ENCODE measurements around the gene SUV39H2. TPM values are rescaled to one million over a fixed set of nuclear protein-coding genes. Genes with fewer than 3 reads are reported as not detected.

Gene SUV39H2, protein sequence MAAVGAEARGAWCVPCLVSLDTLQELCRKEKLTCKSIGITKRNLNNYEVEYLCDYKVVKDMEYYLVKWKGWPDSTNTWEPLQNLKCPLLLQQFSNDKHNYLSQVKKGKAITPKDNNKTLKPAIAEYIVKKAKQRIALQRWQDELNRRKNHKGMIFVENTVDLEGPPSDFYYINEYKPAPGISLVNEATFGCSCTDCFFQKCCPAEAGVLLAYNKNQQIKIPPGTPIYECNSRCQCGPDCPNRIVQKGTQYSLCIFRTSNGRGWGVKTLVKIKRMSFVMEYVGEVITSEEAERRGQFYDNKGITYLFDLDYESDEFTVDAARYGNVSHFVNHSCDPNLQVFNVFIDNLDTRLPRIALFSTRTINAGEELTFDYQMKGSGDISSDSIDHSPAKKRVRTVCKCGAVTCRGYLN
- 15.4 and 16.6 TPM in 2 replicates for total RNA-seq (2014; rRNA removed; shearing (Covaris generic))

DNA sequence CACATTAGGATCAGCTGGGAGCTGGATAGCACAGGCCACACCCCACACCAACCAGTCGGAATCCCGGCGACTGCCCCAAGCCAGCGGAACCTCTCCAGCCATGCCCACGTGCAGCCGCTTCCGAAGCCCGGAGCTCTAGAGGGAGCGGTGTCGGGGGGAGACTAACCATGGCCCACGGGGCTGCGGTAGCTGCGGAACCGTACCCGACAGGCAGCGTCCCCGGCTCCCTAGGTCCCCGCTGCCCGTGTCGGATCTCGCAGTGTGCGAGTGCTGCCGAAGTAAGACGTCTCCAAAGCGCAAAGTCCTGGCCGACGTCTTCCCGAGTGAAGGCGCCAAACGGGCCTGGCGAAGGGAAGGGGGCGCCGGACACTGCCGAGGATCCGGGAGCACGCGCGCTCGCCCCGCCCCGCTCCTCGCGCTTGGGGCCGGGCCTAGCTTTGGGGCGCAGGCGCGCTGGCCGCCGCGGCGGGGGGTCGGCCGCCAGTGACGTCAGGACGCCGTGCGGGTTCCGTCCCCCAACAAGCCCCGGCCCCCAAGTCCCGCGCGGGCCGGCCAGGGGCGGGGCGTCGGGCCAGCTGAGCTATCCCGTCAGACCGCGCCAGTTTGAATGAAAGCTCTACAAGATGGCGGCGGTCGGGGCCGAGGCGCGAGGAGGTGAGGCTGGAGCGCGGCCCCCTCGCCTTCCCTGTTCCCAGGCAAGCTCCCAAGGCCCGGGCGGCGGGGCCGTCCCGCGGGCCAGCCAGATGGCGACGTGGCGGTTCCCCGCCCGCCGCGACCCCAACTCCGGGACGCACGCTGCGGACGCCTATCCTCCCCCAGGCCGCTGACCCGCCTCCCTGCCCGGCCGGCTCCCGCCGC is at the start of gene SUV39H2:
Gene SUV39H2 (plus strand): TSS at position 601 of the 858 bp plus-strand sequence. CDS start 23 bp downstream, at position 624.

DNA sequence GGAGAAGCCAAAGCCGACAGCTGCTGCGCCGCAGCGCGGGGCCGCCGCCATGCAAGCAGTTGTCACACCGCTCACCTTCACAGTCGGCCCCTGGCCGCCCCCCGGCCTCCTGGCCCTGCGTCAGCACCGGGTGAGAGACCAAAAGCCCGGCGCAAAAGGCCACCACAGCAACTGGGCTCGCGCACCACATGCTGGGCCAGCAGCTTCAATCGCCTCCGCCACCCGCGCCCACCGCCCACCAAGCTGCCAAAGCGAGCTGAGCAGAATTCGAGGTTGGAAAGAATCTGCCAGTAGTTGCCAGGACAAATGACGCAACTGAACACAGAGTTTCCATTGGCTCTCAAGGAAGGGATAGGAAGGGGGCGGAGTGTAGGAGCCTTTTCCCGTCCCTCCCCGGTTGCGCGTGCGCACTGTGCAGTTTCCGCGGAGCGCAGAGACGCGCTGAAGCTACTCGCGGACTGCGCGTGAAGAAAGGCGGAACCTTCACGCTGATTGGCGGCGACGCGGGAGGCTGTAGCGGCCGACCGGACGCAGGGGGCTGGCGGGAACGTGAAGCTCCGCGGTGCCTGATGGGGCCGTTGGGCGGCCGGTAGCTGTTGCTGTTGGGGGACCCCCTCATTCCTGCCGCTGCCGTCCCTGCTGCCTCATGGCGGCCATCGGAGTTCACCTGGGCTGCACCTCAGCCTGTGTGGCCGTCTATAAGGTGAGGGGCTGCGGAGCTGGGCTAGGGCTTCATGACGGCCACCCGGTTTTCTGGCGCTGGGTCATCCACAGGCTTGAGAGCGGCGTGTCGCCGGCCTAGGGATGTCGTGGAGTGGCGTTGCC is 40.7 kb upstream of the SUV39H2 start, which contains the start of the genes CDNF, HSPA14 and MSANTD7:
Gene CDNF (minus strand): TSS at position 281 of the 825 bp plus-strand sequence. CDS start 91 bp downstream, at position 190.
Gene HSPA14 (plus strand): TSS at position 550 of the 825 bp plus-strand sequence. CDS start 97 bp downstream, at position 647.
Gene MSANTD7 (plus strand): TSS at position 550 of the 825 bp plus-strand sequence. CDS start 3,979 bp downstream, outside the sequence.

Other genes with a start within 250 kb of the SUV39H2 start
- 9.2 and 15.7 TPM in 2 replicates for gene FAM107B, start 104.0 kb upstream of the SUV39H2 start, total RNA-seq (2014; rRNA removed; shearing (Covaris generic))
- 1.2 and 4.4 TPM in 2 replicates for gene CDNF, start 40.8 kb upstream of the SUV39H2 start, total RNA-seq (2014; rRNA removed; shearing (Covaris generic))
- gene HSPA14, start 40.6 kb upstream of the SUV39H2 start, total RNA-seq (2014; rRNA removed; shearing (Covaris generic)): 18.5 and 22.3 TPM in 2 replicates
- 14.3 and 14.4 TPM in 2 replicates for gene MSANTD7, start 40.6 kb upstream of the SUV39H2 start, total RNA-seq (2014; rRNA removed; shearing (Covaris generic))
- 7.1 and 7.8 TPM in 2 replicates for gene DCLRE1C, start 75.2 kb downstream of the SUV39H2 start, total RNA-seq (2014; rRNA removed; shearing (Covaris generic))
- gene MEIG1, start 80.5 kb downstream of the SUV39H2 start, total RNA-seq (2014; rRNA removed; shearing (Covaris generic)): 0.66 and 0.72 TPM in 2 replicates
- gene OLAH, start 165.1 kb downstream of the SUV39H2 start, total RNA-seq (2014; rRNA removed; shearing (Covaris generic)): not detected in 2 replicates
- gene ACBD7, start 209.9 kb downstream of the SUV39H2 start, total RNA-seq (2014; rRNA removed; shearing (Covaris generic)): 4.9 and 5.7 TPM in 2 replicates
- gene RPP38, start 218.5 kb downstream of the SUV39H2 start, total RNA-seq (2014; rRNA removed; shearing (Covaris generic)): 13.9 and 14.0 TPM in 2 replicates